ENCODE results near the gene CD44.
"Not testable (repeated sequence)": the region's sequence is repeated elsewhere in the genome, so short reads cannot be mapped to it uniquely, and the experiment has no call there.

The CD44 gene

GRCh38 chr11:35215945-35216344, 77.0 kb downstream of the CD44 start:
- no peak for DNase-seq

- DNase-seq = peak; percentile 23 to 56
These were observed 78.1 kb downstream of the CD44 start for GRCh38 chr11:35216962-35217678.

GRCh38 chr11:35218956-35219355, 80.0 kb downstream of the CD44 start:
- no peak for DNase-seq

GRCh38 chr11:35223371-35223796, 84.4 kb downstream of the CD44 start:
- DNase-seq = no peak

GRCh38 chr11:35223991-35224390, 85.0 kb downstream of the CD44 start:
- DNase-seq = no peak

GRCh38 chr11:35225946-35226520, 87.1 kb downstream of the CD44 start:
- DNase-seq = no peak

GRCh38 chr11:35226756-35227155, 87.8 kb downstream of the CD44 start:
- DNase-seq = not testable (repeated sequence)

GRCh38 chr11:35227576-35228327, 88.8 kb downstream of the CD44 start:
- peak; percentile 89 to 96 for DNase-seq

GRCh38 chr11:35228328-35228725, 89.4 kb downstream of the CD44 start:
- DNase-seq = no peak

- DNase-seq = no peak
These were observed 91.4 kb downstream of the CD44 start for GRCh38 chr11:35230388-35230787.

- DNase-seq = no peak
These were observed 92.3 kb downstream of the CD44 start for GRCh38 chr11:35231076-35231860.

GRCh38 chr11:35232891-35233330, 93.9 kb downstream of the CD44 start:
- DNase-seq = no peak

- no peak for DNase-seq
These were observed 94.5 kb downstream of the CD44 start for GRCh38 chr11:35233518-35233917.

- DNase-seq = no peak
These were observed 95.6 kb downstream of the CD44 start for GRCh38 chr11:35234460-35235156.

- DNase-seq = no peak
These were observed 96.1 kb downstream of the CD44 start for GRCh38 chr11:35235157-35235468.

GRCh38 chr11:35235498-35235897, 96.5 kb downstream of the CD44 start:
- no peak for DNase-seq

GRCh38 chr11:35235936-35236666, 97.1 kb downstream of the CD44 start:
- DNase-seq = no peak

GRCh38 chr11:35236667-35237003, 97.7 kb downstream of the CD44 start:
- peak; percentile 76 to 81 for DNase-seq

- DNase-seq = no peak
These were observed 98.4 kb downstream of the CD44 start for GRCh38 chr11:35237351-35237750.

- DNase-seq = peak; percentile 40
These were observed 99.1 kb downstream of the CD44 start for GRCh38 chr11:35237860-35238715.

GRCh38 chr11:35238882-35239281, 99.9 kb downstream of the CD44 start:
- DNase-seq = no peak
